Effector CD8-positive, alpha-beta T cell (primary cell): ENCODE data around the gene MBL2.

Experiments used
- DNase-seq: peaks from one replicate; lab custom pipeline; 2025; lab: John Stamatoyannopoulos, UW

Gene MBL2

DNA sequence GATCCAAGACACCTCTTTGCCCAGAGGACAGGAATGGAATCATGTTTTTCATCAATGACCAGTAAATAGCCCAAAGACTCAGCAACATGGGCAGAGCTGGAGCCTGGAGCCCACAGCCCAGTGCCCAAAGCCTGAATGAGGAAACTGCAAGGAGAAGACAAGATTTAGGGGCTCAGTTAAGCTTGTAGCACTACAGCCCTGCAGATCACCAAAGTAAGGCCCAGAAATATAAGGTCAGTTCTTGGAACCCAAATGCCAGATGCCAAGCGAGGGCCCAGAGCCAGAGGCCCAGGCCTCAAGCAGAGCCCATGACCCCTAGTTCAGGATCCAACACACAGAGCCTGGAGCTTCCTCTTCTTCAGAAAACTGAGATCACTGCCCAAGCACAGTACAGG, 32.4 kb downstream of the MBL2 start:
- DNase-seq: no peak

GRCh38 chr10:52739380-52740154, 33.0 kb downstream of the MBL2 start:
- no peak for DNase-seq

- no peak for DNase-seq
These were observed 33.6 kb downstream of the MBL2 start for GRCh38 chr10:52738951-52739350.

DNA sequence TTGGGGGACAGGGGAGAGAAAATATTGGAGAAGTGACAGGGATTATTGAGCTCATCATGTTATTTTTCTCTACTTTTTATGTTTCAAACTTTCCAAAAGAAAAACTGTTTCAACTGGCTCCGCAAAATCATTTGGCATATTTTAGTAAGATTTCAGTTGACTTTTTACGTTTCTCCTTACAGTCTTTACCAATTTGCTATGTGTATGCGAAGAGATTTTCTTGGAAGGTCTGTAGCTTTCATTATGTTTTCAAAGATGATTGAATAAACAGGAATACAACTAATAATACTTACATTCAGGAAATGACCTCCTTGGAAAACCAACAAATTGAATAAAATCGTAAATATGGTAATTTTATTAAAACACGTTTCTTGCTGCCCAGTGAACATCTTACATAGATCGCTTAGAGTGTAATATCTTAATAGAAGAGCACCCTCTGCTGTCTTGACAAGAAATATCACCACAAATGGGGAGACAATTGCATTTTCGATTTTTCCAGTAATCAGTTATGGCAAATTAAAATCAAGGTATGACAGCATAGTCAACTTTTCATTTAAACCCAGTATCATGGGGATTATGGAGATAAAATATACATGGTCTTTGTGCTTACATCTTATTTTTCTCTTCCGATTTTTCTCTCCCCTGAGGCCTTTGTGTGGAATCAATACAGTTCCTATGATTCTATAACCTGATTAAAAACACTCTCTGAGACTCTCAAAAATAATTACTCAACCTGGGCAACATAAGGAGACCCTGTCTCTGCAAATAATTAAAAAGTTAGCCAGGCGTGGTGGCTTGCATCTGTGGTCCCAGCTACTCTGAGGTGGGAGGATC, 43.1 kb downstream of the MBL2 start:
- no peak for DNase-seq

- DNase-seq: no peak
These were observed 52.6 kb downstream of the MBL2 start for GRCh38 chr10:52720018-52720417.
